Body of pancreas (tissue), 4 donors: ENCODE measurements around the gene KCTD3.

Source experiments
- CTCF ChIP-seq, 7 experiments: fragments of 450-650 bp in 4 of 7; fragments of 200-600 bp in 3 of 7; sonication (generic) in 3 of 7; IDR thresholded peaks; one replicate each; pipeline ENCODE4 v1.5.1; 2016 to 2019; ENCODE audit warnings: antibody characterized with exemption in 7 of 7
- POLR2A ChIP-seq, 3 donors: fragments of 450-650 bp; IDR thresholded peaks; one replicate each; pipeline ENCODE4 v1.6.1; 2016; ENCODE audit warnings: antibody characterized with exemption in 3 of 3, mild to moderate bottlenecking in 2 of 3

GRCh38 chr1:215636258-215636965 lies 69.3 kb downstream of the KCTD3 start:
- TF ChIP-seq CTCF (IDR thresholded peaks at IDR 0.05) (no peak), POLR2A (IDR thresholded peaks at IDR 0.05) (no peak)
